Left ventricle myocardium superior (tissue), 1 donor: Measurements from ENCODE around the gene BBS9. TPM values are rescaled to one million over a fixed set of nuclear protein-coding genes. Genes with fewer than 3 reads are reported as not detected.

ENCODE experiments used
- ATAC-seq: fragments of 200-7000 bp; cut with Tn5 transposase; one replicate; pipeline ENCODE4 v1.9.1; 2020; ENCODE audit warnings: mild to moderate bottlenecking, moderate library complexity
- DNase-seq: peaks from one replicate; pipeline ENCODE4 v3.0.0-alpha.2; 2020
- intact Hi-C: fragments of 100-400 bp; cut with micrococcal nuclease; formaldehyde crosslinking; loops from one replicate; pipeline ENCODE4 v1.11.0; 2022
- total RNA-seq: library from RNA; stranded (reverse); fragmentation: NEBNext Ultra II Directional; extraction: Animal tissue kit (Norgen Biotek cat#: 25700); gene quantifications from one replicate; pipeline ENCODE4 v1.2.1, GENCODE V29; 2021
- donor health status: DM: no; HTN: yes; CAD: no; lungs with severe emphysema.

The BBS9 gene
- total RNA-seq, 1 donor from 2014 or later, result 9.6 TPM

DNA sequence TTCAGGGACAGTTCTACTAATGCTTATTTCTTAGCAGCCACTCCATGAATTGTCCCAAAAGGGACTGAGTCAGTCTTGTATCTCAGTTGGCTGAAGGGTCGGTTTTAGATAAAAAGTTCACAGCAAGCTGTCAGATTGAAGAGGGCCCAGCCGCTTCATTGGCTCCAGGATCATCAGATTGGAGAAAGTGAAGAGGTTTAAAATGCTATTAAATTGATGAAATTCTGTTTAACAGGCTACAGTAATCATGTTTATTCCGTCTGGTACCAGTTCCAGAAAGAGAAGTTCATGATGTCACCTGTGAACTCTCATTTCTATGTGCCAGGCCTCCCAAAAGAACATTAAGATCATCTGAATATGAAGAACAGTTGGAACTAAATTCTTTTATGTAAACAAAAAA, 481.6 kb downstream of the BBS9 start:
- intact Hi-C loops, result no loop called here
- ATAC-seq (no peak), DNase-seq (no peak)

DNA sequence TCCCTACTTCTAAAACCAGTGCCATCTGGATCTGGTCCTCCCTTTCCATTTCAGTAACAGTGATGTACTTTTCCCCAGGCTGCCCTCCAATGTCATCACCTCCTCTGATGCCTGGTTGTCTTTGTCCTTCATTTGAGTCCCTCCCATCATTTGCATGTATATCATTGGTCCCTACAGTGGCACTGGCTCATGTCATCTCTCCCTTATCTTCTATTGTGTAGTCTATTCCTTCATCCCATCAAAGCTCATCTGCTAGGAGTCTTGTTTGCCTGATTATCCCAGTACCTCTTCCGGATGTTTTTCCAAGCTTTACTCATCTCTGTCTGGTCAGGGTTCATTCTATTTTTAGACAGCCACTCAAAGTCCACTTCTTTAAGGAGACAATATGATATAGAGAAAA, 483.1 kb downstream of the BBS9 start:
- intact Hi-C loops, result no loop called here
- ATAC-seq, result no peak
- no peak for DNase-seq

DNA sequence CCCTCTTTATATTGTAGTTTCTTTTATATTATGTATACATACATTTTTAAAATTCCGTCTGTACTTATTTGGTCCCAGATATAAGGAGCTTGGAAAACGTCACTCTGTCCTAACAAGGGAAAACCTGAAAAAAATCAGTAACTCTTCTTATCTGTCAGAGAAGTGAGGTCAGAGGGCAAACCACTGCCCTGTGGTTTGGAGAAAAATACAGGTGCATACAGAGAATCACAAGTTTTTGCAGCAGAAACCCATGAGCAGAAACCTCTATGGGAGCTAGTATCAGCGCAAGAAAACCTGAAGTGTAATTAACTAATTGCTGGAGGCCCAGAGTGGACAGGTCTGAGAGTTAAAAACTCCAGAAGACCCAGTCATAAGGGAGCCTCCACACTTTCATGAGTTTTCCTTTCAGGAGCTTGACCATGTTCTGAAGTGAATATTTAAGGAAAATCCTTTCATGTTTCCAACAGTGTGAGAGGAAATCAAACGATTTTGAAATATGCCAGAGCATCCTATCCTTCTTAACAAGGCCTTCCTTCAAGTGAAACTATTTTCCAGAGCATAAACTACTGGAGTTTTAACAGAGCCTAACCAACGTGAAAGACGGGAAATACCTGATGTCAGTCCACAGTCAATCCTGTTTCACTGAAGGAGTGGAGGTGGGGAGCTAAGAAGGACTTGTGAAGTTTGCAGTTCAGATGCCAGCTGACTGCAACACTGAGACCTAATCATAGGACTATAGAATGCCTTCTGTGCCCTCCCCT, 485.2 kb downstream of the BBS9 start:
- DNase-seq (no peak), ATAC-seq (no peak)
- intact Hi-C loops, result no loop called here

DNA sequence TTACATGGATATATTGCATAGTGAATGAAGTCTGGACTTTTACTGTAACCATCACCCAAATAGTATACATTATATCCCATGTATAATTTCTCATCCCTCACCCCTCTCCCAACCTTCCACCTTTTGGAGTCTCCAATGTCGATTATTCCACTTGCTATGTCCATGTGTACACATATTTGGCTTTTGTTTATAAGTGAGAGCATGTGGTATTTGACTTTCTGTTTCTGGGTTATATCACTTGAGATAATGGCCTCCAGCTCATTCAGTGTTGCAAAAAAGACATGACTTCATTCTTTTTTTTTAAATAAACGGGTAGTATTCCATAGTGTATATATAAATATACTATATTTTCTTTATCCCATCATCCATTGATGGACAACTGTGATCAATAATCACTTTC, 487.4 kb downstream of the BBS9 start:
- ATAC-seq, result no peak
- intact Hi-C loops, result no loop called here
- no peak for DNase-seq

DNA sequence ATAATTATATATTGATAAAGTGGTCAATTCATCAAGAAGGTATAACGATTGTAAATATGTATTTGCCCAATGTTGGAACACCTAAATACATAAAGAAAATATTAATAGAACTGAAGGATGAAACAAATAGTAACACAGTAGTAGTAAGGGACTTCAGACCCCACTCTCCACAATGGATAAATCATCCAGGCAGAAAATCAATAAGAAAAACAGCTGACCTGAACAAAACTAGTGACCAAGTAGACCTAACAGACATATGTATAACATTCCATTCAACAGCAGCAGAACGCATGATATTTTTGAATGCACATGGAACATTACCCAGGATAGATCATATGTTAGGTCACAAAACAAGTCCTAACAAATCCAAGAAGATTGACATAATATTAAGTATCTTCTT, 489.9 kb downstream of the BBS9 start:
- no peak for ATAC-seq
- no peak for DNase-seq
- intact Hi-C loops, result no loop called here

DNA sequence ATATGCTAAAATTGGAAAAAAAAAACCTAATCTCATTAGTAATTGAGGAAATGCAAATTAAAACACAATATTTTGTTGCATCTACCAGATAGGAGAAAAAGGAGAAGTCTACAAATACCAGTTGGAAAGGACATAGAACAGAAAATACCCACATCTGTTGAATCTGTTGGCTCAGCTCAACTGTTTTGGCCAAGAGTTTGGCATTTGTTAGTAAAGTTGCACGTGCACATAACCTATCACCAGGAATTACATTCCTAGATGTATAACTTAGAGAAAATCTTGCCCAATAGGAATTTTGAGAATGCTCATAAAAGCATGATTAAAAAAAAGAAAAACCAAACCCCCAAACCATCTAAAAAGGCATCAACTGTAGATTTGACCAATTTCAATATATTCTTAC, 493.9 kb downstream of the BBS9 start:
- intact Hi-C loops, result no loop called here
- ATAC-seq, result no peak

DNA sequence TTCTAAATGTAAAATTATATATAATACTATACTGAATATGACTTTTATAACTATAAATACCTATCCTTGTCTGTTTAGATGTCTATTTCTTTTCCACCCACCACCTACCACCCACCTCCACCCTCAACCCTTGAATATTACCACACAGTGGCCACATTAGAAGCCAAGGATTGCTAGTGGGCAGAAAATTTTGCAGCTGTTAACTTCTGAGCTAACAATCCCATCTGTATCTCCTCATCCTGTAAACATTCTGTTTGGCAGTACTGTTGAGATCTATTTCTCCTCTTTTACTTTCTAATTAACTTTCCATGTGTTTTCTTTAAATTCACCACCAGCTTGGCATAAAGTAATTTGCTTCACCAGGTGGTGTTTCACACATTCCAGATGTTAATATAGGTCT, 494.9 kb downstream of the BBS9 start:
- intact Hi-C loops, result no loop called here
- no peak for ATAC-seq
- DNase-seq, result no peak

More for the DNA sequence above, 493.9 kb downstream of the BBS9 start:
- DNase-seq, result no peak

DNA sequence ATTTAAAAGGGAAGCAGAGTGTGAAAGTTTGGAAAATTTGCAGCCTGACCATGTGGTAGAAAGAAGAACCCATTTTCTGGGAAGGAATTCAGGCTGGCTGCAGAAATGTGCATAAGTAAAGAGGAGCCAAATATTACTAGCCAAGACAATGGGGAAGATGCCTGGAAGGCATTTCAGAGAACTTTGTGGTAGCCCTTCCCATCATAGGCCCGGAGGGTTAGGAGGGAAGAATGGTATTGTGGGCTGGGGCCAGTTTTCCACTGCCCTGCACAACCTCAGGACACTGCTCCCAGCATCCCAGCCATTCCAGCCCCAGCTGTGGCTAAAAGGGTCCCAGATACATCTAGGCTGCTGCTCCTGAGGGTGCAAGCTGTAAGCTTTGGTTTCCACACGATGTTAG, 497.5 kb downstream of the BBS9 start:
- intact Hi-C loops, result no loop called here
- ATAC-seq (no peak), DNase-seq (no peak)

DNA sequence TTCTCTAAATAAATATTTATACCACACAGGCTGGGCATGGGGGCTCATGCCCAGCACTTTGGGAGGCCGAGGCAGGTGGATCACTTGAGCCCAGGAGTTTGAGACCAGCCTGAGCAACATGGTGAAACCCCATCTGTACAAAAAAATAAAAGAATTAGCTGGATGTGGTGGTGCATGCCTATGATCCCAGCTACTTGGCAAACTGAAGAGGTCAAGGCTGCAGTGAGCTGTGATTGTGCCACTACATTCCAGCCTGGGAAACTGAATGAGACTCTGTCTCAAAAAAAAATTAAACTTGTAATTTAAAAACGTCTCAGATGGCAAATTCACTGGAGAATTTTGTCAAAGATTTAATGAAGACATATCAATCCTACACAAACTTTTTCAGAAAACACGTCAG, 498.4 kb downstream of the BBS9 start:
- no peak for ATAC-seq
- intact Hi-C loops, result no loop called here
- no peak for DNase-seq

DNA sequence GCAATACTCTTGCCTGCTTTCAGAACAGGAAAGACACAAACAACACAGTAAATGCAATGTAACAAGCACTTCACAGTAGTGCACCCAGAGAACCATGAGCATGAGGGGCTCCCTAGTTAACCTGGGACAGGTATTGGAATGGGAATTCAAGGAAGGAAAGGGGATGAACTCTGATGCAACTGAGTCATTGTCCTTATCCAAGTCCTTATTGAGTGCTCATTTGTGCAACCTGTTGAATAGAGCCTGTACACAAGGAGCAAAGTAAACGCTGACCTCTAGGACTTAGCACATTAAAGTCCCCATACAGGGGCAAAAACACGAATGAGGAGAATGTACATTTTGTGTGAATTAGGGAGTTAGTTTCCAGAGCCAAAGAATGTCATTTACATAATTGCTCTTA, 499.5 kb downstream of the BBS9 start:
- DNase-seq (no peak), ATAC-seq (no peak)
- intact Hi-C loops, result no loop called here

DNA sequence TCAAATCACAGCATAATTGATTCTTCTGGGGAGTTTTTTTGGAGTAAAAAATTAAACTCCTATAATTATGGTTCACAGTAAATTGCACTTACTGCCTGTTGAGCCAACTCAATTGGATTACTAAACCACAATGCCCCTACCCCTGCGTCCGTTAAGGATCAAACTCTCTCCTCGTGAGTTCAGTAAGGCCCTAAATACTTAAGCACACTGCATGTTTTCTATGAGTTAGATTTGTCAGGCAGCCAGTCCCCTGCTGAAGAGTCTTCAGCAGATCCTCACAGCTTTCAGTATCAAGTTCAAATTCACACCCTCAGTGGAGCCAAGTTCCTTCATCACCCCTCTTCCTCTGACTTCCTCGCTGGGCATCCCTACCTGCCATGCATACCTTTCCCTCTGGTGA, 501.0 kb downstream of the BBS9 start:
- DNase-seq (no peak), ATAC-seq (no peak)
- intact Hi-C loops, result no loop called here

DNA sequence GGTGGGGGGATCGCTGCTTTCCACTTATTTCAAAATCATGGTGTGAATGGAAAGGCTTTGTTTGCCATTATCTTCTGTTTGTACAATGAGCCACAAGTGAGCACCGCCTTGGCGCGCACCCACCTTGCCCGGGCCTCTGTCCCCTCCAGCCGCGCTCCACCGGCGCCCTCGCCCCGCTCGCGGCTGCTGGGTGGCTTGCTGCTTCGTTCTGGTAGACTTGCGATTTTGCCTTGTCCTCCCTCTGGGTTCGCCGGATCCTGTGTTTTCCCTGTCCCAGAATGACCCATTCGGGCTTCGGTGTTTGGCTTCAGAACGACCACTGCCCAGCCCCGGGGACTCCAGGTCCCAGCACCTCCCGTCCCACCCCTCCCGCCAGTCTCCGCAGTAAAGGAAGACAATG, 503.0 kb downstream of the BBS9 start:
- ATAC-seq (no peak), DNase-seq (no peak)
- intact Hi-C loops, result no loop called here

DNA sequence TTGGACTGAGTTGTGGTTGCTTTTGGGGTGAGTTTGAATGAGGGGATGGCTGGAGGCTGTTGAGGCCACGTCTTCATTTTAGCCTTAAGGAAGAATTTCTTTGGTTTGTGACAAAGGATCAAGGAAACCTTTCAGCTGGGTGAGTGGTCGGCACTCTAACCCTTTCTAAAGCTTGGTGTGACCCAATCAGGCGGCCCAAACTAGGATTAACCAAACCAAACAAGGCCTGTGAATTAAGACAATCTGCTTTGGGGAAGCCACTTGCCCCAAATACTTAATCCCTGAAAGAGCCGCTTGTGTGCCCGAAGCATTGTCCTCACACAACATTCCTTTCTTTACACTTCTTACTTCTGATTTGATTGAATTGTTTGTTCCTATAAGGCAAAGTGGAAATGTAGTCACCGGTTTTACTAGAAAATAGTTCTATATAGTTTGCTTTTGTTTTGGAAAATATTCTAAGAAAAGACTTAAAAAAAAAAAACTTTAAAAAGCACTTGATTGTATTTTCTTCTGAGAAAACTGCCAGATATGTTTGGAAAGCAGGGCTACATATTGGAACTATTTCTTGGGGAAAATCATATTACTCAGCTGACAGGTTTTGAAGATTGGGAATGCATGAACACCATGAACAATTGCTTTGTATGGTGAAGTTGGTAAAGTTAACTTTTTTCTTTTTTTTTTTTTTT, 503.6 kb downstream of the BBS9 start:
- ATAC-seq (no peak), DNase-seq (no peak)
- intact Hi-C loops, result no loop called here

DNA sequence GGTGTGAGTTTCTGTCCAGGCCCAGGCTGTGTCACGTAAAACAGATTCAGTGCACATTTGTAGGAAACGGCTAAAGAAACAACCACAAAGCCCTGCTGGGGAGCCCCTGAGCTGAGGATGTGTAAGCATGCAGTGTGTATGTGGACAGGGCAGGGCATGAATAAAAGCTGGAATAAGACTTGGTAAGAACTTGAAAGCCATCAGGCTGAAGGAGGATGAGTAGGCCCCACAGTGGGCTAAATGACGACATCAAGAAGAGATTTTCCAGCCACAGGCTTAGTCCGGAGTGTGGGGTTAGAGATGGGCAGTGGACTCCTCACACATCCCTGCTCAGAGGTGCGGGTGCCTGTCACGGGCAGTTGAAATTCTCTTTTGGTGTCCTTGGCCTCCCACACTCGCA, 505.2 kb downstream of the BBS9 start:
- ATAC-seq (no peak), DNase-seq (no peak)
- intact Hi-C loops, result no loop called here

DNA sequence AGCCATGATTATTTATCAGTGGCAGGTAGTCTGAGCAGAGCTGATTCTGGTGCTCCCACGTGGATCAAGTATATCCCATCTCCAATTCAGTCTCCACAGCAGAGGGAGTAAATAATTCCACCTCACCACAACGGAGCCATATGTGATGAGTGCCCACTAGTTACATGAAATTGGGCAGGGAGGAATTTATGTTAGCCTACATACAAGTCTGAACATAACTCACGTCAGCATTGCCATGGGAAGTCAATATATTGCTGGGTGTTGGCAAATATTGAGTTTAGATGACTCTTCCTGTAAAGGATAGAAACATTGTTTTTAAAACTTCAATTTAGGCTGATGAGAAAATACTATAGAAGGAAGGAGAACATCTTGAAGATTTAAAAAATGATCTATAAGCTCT, 507.0 kb downstream of the BBS9 start:
- no peak for DNase-seq
- intact Hi-C loops, result no loop called here
- ATAC-seq, result no peak

DNA sequence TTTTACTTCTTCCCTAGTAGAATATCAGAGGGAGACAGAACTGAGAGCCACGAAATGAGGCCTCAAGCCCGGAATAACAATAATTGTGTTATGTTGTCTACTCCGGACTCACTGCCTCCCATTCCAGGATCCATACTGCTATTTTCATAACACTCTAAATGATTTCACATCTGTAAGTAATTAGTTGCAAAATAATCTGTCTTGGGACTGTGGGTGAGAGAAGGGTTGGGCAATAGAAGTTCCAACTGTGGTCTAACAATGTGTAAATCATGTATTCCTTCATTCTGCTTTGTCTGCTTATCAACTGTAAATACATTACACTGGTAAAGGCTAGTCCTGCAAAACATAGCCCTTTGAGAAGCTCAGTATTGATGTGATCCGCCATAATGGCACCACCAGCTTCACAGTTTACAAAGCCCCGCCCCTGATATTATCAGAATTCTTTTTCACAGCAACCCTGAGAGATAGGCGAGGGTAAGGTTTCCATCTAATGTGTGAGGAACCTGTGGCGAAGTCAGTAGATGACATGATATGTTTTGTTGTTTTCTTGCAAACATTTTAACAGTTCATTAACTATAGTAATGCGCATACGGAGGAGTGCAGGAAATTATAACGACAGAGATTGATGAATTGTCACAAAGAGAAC, 510.3 kb downstream of the BBS9 start:
- ATAC-seq, result peak; percentile 83
- intact Hi-C loops, result no loop called here
- no peak for DNase-seq

DNA sequence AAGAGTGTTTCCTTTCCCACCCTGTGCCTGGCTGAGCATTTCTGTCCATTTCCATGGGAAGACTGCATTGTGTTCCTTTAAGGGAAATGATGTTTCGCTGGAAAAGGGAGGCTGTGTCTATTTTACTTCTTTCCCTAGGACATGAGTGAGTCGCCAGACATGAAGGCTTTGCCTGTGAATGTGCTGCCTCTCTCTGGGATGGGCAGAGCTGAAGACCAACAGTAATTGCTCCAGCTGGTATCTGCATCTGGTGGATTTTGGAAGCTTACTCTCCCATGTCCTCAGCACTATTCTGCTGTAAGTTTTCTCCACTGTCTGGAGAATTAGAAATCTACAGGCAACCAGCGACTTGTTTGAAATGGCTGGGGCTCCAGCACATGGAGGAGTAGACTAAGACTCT, 511.4 kb downstream of the BBS9 start:
- intact Hi-C loops, result no loop called here
- ATAC-seq, result no peak
- no peak for DNase-seq

DNA sequence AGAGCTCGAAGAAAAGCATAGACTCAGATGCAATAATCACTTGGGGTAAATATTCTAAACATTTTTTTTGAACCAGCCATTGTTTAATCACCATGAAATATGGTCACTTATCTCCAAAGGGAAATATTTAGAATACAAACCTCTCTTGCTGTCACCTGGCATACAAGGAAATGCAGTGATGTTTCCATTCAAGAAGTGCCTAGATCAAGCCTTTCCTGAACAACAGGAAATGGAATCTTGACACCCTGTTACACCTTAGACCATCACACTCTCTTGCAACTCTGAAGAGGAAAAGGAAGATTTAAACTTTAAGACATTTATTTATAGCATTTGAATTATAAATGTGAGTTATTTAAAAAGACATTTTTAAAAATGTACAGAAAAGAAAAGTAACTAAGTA, 512.9 kb downstream of the BBS9 start:
- ATAC-seq (no peak), DNase-seq (no peak)
- intact Hi-C loops, result no loop called here

DNA sequence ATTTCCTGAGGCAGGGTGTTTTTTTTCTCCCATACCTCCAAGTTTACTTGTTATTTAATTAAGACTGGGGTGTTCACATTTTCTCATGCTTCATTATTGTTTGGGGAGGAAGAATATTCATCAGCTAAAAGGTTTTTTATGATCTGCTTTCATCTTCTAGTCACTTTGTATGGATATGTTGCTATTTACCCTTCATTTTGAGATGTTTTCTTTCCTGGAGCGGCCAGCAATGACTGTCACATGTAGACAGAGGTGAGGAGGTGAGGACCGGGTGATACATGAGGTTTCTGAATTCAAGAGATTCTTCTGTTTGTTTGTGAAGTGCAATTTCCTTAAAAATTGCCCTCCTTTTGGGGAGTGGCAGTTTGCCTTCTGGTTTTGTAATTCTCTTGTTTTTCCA, 514.2 kb downstream of the BBS9 start:
- ATAC-seq (no peak), DNase-seq (no peak)
- intact Hi-C loops, result no loop called here

DNA sequence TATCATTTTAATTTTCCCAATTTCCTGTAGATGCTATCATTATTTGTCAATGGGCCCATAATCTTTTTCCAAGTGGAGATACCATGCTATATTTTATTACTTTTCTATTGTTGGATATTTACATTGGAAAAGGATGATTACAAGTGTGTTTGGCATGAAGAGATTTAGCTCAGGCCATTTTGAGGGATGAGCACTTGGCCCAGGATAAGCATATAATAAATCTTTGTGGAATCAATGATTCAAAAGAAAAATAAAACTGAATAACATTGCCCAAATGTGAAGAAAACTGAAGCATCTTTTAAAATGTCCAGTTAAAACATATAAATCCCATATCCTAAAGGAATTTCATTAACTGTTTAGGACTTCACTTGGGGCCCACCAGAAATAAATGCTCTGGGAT, 515.1 kb downstream of the BBS9 start:
- DNase-seq (no peak), ATAC-seq (no peak)
- intact Hi-C loops, result no loop called here

DNA sequence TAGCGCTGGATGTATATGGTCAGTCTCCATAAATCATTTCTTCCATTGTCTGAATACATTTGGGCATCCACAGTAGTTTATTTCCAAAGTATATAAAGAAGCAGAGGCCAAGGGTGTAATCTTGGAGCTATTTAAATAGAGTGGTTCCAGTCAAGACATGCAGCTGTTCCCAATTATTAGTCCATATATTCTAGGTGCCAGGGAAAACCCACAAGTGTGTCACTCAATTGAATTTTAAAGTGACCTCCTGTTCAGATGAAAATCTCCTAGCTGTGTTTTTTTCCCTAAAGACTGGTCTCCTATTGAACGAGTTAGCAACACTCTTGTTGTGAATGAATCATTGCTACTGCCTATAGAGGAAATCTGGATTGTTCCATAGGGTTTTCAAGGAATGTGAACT, 515.7 kb downstream of the BBS9 start:
- ATAC-seq (no peak), DNase-seq (no peak)
- intact Hi-C loops, result no loop called here
